Measurements from ENCODE around the gene PAPSS2.

GRCh38 chr10:87661861-87662785, 2.4 kb downstream of the PAPSS2 start:
- TF ChIP-seq EP300 (IDR thresholded peaks at IDR 0.05) (no peak), CTCF (IDR thresholded peaks at IDR 0.05) (no peak), POLR2A (IDR thresholded peaks at IDR 0.05) (no peak)

Measured in ovary (tissue), 3 donors.